Neural crest cell (in vitro differentiated cells): Measurements from ENCODE around the gene NSG2. TPM values are rescaled to one million over a fixed set of nuclear protein-coding genes. Genes with fewer than 3 reads are reported as not detected.
A peak's percentile ranks its signal among the peaks of the same experiment; 100 is the strongest.

Experiments used
- DNase-seq: peaks from one replicate; pipeline ENCODE4 v3.0.0; 2021; ENCODE audit warnings: low read depth, mixed read lengths, low spot score
- H3K27ac Mint-ChIP-seq: one replicate; pipeline ENCODE4 v1.8.0; 2021; ENCODE audit warnings: mild to moderate bottlenecking, mixed read lengths; ENCODE audit not compliant: unreplicated experiment
- H3K27me3 Mint-ChIP-seq: 2 replicates; pipeline ENCODE4 v1.8.0; 2021; ENCODE audit warnings: low read depth, mild to moderate bottlenecking, mixed read lengths
- H3K36me3 Mint-ChIP-seq: 2 replicates; pipeline ENCODE4 v1.8.0; 2021; ENCODE audit warnings: low read depth, mild to moderate bottlenecking, mixed read lengths
- H3K4me1 Mint-ChIP-seq: 2 replicates; pipeline ENCODE4 v1.8.0; 2021; ENCODE audit warnings: mixed read lengths
- H3K4me3 Mint-ChIP-seq: one replicate; pipeline ENCODE4 v1.8.0; 2021; ENCODE audit warnings: mild to moderate bottlenecking, mixed read lengths
- H3K9me3 Mint-ChIP-seq: 2 replicates; pipeline ENCODE4 v1.8.0; 2021; ENCODE audit warnings: mixed read lengths
- total RNA-seq: library from RNA; stranded (reverse); gene quantifications from 2 replicates; pipeline ENCODE4 v1.2.1, GENCODE V29; 2021
- TF ChIP-seq, protein P1 (sequence below): fragments of 200-600 bp; sonication (generic); conservative IDR thresholded peaks from 2 replicates; pipeline ENCODE4 v1.5.0; 2021; ENCODE audit warnings: antibody characterized with exemption, mild to moderate bottlenecking

NSG2 gene
- total RNA-seq, 1 donor from 2014 or later, result 4.0 TPM

GRCh38 chr5:174052636-174053035, 7.1 kb downstream of the NSG2 start:
- no peak for DNase-seq
- TF ChIP-seq, protein P1, sequence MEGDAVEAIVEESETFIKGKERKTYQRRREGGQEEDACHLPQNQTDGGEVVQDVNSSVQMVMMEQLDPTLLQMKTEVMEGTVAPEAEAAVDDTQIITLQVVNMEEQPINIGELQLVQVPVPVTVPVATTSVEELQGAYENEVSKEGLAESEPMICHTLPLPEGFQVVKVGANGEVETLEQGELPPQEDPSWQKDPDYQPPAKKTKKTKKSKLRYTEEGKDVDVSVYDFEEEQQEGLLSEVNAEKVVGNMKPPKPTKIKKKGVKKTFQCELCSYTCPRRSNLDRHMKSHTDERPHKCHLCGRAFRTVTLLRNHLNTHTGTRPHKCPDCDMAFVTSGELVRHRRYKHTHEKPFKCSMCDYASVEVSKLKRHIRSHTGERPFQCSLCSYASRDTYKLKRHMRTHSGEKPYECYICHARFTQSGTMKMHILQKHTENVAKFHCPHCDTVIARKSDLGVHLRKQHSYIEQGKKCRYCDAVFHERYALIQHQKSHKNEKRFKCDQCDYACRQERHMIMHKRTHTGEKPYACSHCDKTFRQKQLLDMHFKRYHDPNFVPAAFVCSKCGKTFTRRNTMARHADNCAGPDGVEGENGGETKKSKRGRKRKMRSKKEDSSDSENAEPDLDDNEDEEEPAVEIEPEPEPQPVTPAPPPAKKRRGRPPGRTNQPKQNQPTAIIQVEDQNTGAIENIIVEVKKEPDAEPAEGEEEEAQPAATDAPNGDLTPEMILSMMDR, result no peak
- Mint-ChIP-seq H3K4me1 (no peaks in the 10 kb centered on the region), H3K4me3 (no peak overlapping the region), H3K27me3 (peaks cover 24% of the 10 kb centered on the region), H3K36me3 (no peaks in the 10 kb centered on the region), H3K9me3 (no peaks in the 10 kb centered on the region), H3K27ac (no peak overlapping the region)

DNA sequence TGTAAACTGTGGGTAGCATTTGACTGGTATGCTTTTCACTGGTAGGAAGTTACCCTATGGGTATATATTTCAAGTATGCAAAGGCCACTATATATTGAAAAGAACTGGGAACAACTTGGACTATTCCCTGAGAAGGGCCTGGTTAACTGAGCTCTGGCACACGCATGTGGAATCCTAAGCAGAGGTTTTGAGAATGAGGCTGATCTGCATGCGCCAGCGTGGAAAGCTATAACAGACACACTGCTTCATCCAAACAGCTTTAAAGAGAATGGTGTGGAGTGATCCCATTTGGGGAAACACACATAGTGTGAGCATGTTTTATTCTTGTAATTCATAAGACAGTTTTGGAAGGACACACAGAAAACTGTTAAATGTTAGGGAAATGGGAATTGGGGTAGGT, 8.4 kb downstream of the NSG2 start:
- Mint-ChIP-seq H3K36me3 (no peaks in the 10 kb centered on the region), H3K27ac (no peak overlapping the region), H3K9me3 (no peaks in the 10 kb centered on the region), H3K4me1 (no peaks in the 10 kb centered on the region), H3K4me3 (no peak overlapping the region), H3K27me3 (peaks cover 24% of the 10 kb centered on the region)
- TF ChIP-seq, protein P1, result no peak
- no peak for DNase-seq

DNA sequence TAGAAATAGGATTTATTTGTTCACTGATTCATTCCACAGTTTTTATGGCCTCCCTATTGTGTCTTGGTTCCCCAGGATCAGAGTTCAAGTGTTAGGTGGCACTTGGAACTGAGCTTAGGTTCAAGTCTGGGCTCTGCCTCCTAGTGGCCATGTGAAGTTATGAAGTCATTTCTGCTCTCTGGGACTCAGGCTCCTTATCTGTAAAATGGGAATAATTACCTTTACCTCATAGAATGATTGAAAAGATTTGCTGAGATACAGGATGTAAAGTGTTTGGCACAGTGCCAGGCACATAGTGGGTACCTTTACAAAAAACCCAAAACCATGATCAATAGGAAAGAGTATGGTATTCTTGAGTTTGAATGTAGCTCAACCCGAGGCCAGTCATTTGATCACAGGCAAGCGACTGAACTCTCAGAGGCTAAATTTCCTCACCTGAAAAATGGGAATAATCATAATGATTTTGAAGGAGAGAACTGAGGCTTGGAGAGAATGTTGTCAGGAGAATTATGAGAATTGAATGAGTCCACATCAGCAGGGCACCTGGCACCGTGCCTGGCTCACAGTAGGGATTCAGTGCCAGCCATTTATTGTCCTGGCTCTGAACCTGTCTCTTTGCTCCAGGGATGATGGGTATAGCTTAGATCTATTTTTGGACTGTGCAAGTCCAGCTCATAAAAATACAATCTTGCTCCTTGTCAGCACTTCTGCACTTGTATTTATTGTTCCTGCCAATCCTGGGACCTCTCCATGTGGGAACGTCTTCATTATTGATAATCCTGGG, 10.8 kb downstream of the NSG2 start:
- H3K4me1 Mint-ChIP-seq, result no peaks in the 10 kb centered on the region
- no peak overlapping the region for H3K4me3 Mint-ChIP-seq
- TF ChIP-seq, protein P1, result no peak
- H3K27ac Mint-ChIP-seq, result no peak overlapping the region
- no peaks in the 10 kb centered on the region for H3K9me3 Mint-ChIP-seq
- DNase-seq, result no peak
- no peaks in the 10 kb centered on the region for H3K36me3 Mint-ChIP-seq
- H3K27me3 Mint-ChIP-seq, result peaks cover 28% of the 10 kb centered on the region

DNA sequence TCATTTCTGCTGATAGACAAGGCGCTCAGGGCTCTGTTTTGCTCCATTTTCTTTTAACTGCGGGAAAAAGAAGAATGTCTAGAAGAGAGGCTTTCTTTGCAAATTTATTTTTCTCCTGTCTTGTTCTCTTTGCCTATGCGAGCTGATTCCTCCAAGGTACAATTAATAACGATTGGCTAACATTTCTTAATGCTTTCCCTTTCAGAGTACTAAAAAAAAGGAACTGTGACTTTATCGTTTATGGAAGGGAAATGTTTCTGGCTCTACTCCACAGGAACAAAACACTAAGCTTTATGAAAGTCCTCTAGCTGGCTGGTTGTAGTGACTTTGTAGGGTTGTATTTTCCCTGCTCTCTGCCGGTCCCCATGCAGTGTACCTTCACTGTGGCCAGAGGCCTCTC, 11.7 kb downstream of the NSG2 start:
- DNase-seq, result no peak
- Mint-ChIP-seq H3K4me1 (no peaks in the 10 kb centered on the region), H3K36me3 (no peaks in the 10 kb centered on the region), H3K27ac (no peak overlapping the region), H3K27me3 (peaks cover 28% of the 10 kb centered on the region), H3K9me3 (no peaks in the 10 kb centered on the region), H3K4me3 (no peak overlapping the region)
- TF ChIP-seq, protein P1, result no peak

GRCh38 chr5:174058433-174059122, 13.1 kb downstream of the NSG2 start:
- no peaks in the 10 kb centered on the region for H3K4me1 Mint-ChIP-seq
- peak overlapping the region; percentile 84 for H3K27ac Mint-ChIP-seq
- DNase-seq, result no peak
- TF ChIP-seq, protein P1, result no peak
- no peaks in the 10 kb centered on the region for H3K36me3 Mint-ChIP-seq
- no peak overlapping the region for H3K4me3 Mint-ChIP-seq
- no peaks in the 10 kb centered on the region for H3K9me3 Mint-ChIP-seq
- peaks cover 32% of the 10 kb centered on the region for H3K27me3 Mint-ChIP-seq
